Breast epithelium (tissue), 4 donors: ENCODE measurements around the gene RAPGEF4. TPM values are rescaled to one million over a fixed set of nuclear protein-coding genes. Genes with fewer than 3 reads are reported as not detected.
A peak's percentile ranks its signal among the peaks of the same experiment; 100 is the strongest.

Source experiments
- DNase-seq, 2 donors: peaks; one replicate each; pipeline ENCODE4 v3.0.0-alpha.2; 2019; ENCODE audit warnings: low spot score in 2 of 2
- H3K27ac ChIP-seq, 2 donors: fragments of 200-600 bp; sonication (generic) in 1 of 2; one replicate each; pipeline ENCODE4 v1.5.1; 2016 to 2019; ENCODE audit warnings: mild to moderate bottlenecking in 1 of 2
- H3K27me3 ChIP-seq, 2 donors: fragments of 200-600 bp; sonication (generic) in 1 of 2; one replicate each; pipeline versions ENCODE4 v1.5.1 to v1.6.0; 2017 to 2019; ENCODE audit warnings: control low read depth in 1 of 2, mild to moderate bottlenecking in 1 of 2
- H3K36me3 ChIP-seq: fragments of 200-600 bp; one replicate; pipeline ENCODE4 v1.5.1; 2019
- H3K4me1 ChIP-seq, 2 donors: fragments of 200-600 bp; sonication (generic); one replicate each; pipeline ENCODE4 v1.5.1; 2016 to 2019; ENCODE audit warnings: control low read depth in 1 of 2
- H3K4me3 ChIP-seq, 3 donors: fragments of 200-600 bp; sonication (generic); 1 replicate in 2 of 3; 2 replicates in 1 of 3; pipeline ENCODE4 v1.5.1; 2016 to 2019; ENCODE audit warnings: mild to moderate bottlenecking in 3 of 3, moderate library complexity in 2 of 3
- H3K9me3 ChIP-seq, 2 donors: fragments of 200-600 bp; sonication (generic) in 1 of 2; one replicate each; pipeline ENCODE4 v1.5.1; 2016 to 2019; ENCODE audit warnings: control low read depth in 1 of 2
- CTCF ChIP-seq, 3 donors: fragments of 450-650 bp; IDR thresholded peaks; one replicate each; pipeline ENCODE4 v1.5.1; 2016 to 2017; ENCODE audit warnings: antibody characterized with exemption in 3 of 3, mild to moderate bottlenecking in 3 of 3, moderate library complexity in 3 of 3
- POLR2A ChIP-seq: fragments of 450-650 bp; IDR thresholded peaks from one replicate; pipeline ENCODE4 v1.6.1; 2016; ENCODE audit warnings: antibody characterized with exemption, mild to moderate bottlenecking, moderate library complexity
- POLR2AphosphoS5 ChIP-seq, 3 donors: sonication (generic); formaldehyde crosslinking; IDR thresholded peaks; one replicate each; pipeline ENCODE4 v1.6.1; 2017; ENCODE audit warnings: antibody characterized with exemption in 3 of 3
- intact Hi-C: fragments of 100-400 bp; cut with DNase I; formaldehyde crosslinking; loops from one replicate; pipeline ENCODE4 v1.15.1; 2023; ENCODE audit warnings: low total_unique reads
- total RNA-seq, 3 donors: library from RNA; depleted of rRNA; stranded (reverse); fragments of >200 nt; gene quantifications; one replicate each; pipeline ENCODE4 v1.1.0, GENCODE V29; 2016

The RAPGEF4 gene
- total RNA-seq, 3 donors from 2014 or later = 7.7 to 12.8 (median 11.6) TPM

- Histone ChIP-seq H3K36me3 (no peaks in the 10 kb centered on the region), H3K9me3 (no peaks in the 10 kb centered on the region), H3K27ac (peak overlapping the region; percentile 84 to 85), H3K27me3 (no peaks in the 10 kb centered on the region), H3K4me1 (peaks cover 0 to 4% of the 10 kb centered on the region in 2 donors), H3K4me3 (no peak overlapping the region)
- intact Hi-C loops = no loop called here
- DNase-seq = peak in 1 of 2 donors; percentile 88
- TF ChIP-seq POLR2AphosphoS5 (IDR thresholded peaks at IDR 0.05) = peak in 1 of 3 donors; percentile 26
- TF ChIP-seq POLR2A = no peak
- TF ChIP-seq CTCF (IDR thresholded peaks at IDR 0.05) = no peak
These were observed 307.8 kb downstream of the RAPGEF4 start for GRCh38 chr2:173043476-173043875.

GRCh38 chr2:173043897-173044519 lies 308.4 kb downstream of the RAPGEF4 start:
- intact Hi-C loops = no loop called here
- Histone ChIP-seq H3K4me1 (peaks cover 0 to 4% of the 10 kb centered on the region in 2 donors), H3K36me3 (no peaks in the 10 kb centered on the region), H3K4me3 (no peak overlapping the region), H3K27ac (peak overlapping the region; percentile 84 to 85), H3K27me3 (no peaks in the 10 kb centered on the region), H3K9me3 (no peaks in the 10 kb centered on the region)
- TF ChIP-seq POLR2AphosphoS5 (IDR thresholded peaks at IDR 0.05) = no peak
- TF ChIP-seq POLR2A = no peak
- TF ChIP-seq CTCF (IDR thresholded peaks at IDR 0.05) = no peak
- DNase-seq = no peak

GRCh38 chr2:173044686-173045085 lies 309.0 kb downstream of the RAPGEF4 start:
- H3K36me3 ChIP-seq = no peaks in the 10 kb centered on the region
- TF ChIP-seq POLR2AphosphoS5 (IDR thresholded peaks at IDR 0.05) (no peak), CTCF (IDR thresholded peaks at IDR 0.05) (no peak), POLR2A (no peak)
- peak overlapping the region in 1 of 2 donors; percentile 85 for H3K27ac ChIP-seq
- peaks cover 0 to 4% of the 10 kb centered on the region in 2 donors for H3K4me1 ChIP-seq
- H3K27me3 ChIP-seq = no peaks in the 10 kb centered on the region
- no peak overlapping the region for H3K4me3 ChIP-seq
- no peaks in the 10 kb centered on the region for H3K9me3 ChIP-seq
- DNase-seq = no peak
- intact Hi-C loops = no loop called here

GRCh38 chr2:173045181-173045580 lies 309.5 kb downstream of the RAPGEF4 start:
- Histone ChIP-seq H3K27me3 (no peaks in the 10 kb centered on the region), H3K36me3 (no peaks in the 10 kb centered on the region), H3K4me3 (no peak overlapping the region), H3K27ac (peak overlapping the region in 1 of 2 donors; percentile 85), H3K4me1 (peaks cover 0 to 4% of the 10 kb centered on the region in 2 donors), H3K9me3 (no peaks in the 10 kb centered on the region)
- intact Hi-C loops = no loop called here
- TF ChIP-seq POLR2AphosphoS5 (IDR thresholded peaks at IDR 0.05) = no peak
- TF ChIP-seq CTCF (IDR thresholded peaks at IDR 0.05) = no peak
- TF ChIP-seq POLR2A = no peak
- DNase-seq = no peak

- peak overlapping the region; percentile 70 to 80 for H3K27ac ChIP-seq
- intact Hi-C loops = no loop called here
- no peak for DNase-seq
- H3K27me3 ChIP-seq = no peaks in the 10 kb centered on the region
- TF ChIP-seq POLR2A = no peak
- TF ChIP-seq CTCF (IDR thresholded peaks at IDR 0.05) = no peak
- TF ChIP-seq POLR2AphosphoS5 (IDR thresholded peaks at IDR 0.05) = no peak
- peaks cover 0 to 4% of the 10 kb centered on the region in 2 donors for H3K4me1 ChIP-seq
- H3K36me3 ChIP-seq = no peaks in the 10 kb centered on the region
- H3K9me3 ChIP-seq = no peaks in the 10 kb centered on the region
- no peak overlapping the region for H3K4me3 ChIP-seq
These were observed 312.9 kb downstream of the RAPGEF4 start for GRCh38 chr2:173048522-173048896.
